Testis (tissue), 2 donors: ENCODE results near the gene IFIH1.

Source experiments
- CTCF ChIP-seq, 3 experiments: fragments of 450-650 bp in 2 of 3; fragments of 200-600 bp in 1 of 3; sonication (generic) in 1 of 3; IDR thresholded peaks; one replicate each; pipeline ENCODE4 v1.5.1; 2016 to 2019; ENCODE audit warnings: antibody characterized with exemption in 3 of 3, mild to moderate bottlenecking in 2 of 3, moderate library complexity in 1 of 3
- POLR2A ChIP-seq: fragments of 450-650 bp; IDR thresholded peaks from one replicate; pipeline ENCODE4 v1.6.1; 2017; ENCODE audit warnings: antibody characterized with exemption, mild to moderate bottlenecking, moderate library complexity

DNA sequence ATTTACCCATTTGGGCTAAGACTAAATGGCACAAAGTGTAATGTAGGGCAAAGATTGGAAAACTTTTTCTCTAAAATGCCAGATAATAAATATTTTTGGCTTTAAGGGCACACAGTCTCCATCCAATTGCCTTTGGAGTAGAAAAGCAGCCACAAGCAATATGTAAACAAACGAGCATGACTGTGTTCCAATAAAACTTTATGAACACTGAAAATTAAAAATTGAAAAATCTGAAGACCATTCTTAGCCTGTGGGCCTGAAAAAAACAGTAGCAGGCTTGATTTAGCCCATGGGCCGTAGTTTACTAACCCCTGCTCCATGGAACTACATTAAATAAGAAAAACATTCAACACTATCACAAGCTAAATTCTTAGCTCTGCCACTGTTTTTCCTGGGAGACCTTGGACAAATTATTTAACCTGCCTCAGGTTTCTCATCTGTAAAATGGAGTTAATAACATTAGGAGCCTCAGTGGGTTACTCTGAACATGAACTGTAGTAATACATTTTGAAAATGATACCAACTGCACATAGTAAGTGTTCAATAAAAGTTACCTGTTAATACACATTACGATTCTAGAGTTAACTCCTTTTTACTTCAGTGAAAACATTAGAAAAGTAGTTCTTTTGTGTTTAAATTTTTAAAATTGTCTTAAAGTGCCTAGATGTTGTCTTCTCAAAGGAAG lies 1.3 kb downstream of the IFIH1 start:
- TF ChIP-seq CTCF (IDR thresholded peaks at IDR 0.05): no peak
- no peak for TF ChIP-seq POLR2A
